ENCODE data around the gene ZNF626. TPM values are rescaled to one million over a fixed set of nuclear protein-coding genes. Genes with fewer than 3 reads are reported as not detected.
"Not testable (repeated sequence)": the region's sequence is repeated elsewhere in the genome, so short reads cannot be mapped to it uniquely, and the experiment has no call there.

Gene ZNF626
- total and polyA plus RNA-seq, 3 donors from 2014 or later = 4.5 to 19.7 (median 18.6) TPM

DNA sequence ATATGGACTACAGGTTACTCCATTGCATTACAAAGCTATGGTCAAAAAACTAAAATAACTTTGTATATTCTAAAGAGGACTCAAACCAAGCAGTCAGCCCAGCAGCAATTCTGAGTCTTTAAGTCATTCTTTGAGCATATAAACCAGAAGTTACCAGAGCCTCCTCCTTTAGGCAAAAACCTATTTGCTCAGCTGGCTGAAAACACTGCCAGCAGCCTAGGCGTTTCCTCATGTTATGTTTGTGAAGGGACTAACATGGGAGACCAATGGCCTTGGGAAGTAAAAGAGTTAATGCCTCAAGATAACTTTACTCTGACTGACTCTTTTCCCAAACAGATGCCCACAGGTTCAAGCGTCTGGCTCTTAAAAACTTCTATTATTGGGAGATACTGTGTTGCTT is 45.3 kb downstream of the ZNF626 start:
- Histone ChIP-seq H3K9me3 (no peaks in the 10 kb centered on the region), H3K4me3 (no peak overlapping the region), H3K27me3 (no peaks in the 10 kb centered on the region), H3K4me1 (peaks cover 5% of the 10 kb centered on the region), H3K36me3 (ENCODE audit: low read depth, missing control alignments) (no peaks in the 10 kb centered on the region), H3K27ac (no peak overlapping the region)
- 45 to 56% methylated on average over 2 of the region's 2 CpGs for WGBS, 2 donors
- DNase-seq = no peak
- intact Hi-C loops (cut with DNase I; ENCODE audit: low total_unique reads) = no loop called here
- TF ChIP-seq POLR2A (IDR thresholded peaks at IDR 0.05) = no peak
- TF ChIP-seq, protein P1, sequence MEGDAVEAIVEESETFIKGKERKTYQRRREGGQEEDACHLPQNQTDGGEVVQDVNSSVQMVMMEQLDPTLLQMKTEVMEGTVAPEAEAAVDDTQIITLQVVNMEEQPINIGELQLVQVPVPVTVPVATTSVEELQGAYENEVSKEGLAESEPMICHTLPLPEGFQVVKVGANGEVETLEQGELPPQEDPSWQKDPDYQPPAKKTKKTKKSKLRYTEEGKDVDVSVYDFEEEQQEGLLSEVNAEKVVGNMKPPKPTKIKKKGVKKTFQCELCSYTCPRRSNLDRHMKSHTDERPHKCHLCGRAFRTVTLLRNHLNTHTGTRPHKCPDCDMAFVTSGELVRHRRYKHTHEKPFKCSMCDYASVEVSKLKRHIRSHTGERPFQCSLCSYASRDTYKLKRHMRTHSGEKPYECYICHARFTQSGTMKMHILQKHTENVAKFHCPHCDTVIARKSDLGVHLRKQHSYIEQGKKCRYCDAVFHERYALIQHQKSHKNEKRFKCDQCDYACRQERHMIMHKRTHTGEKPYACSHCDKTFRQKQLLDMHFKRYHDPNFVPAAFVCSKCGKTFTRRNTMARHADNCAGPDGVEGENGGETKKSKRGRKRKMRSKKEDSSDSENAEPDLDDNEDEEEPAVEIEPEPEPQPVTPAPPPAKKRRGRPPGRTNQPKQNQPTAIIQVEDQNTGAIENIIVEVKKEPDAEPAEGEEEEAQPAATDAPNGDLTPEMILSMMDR (IDR thresholded peaks at IDR 0.05) = no peak

DNA sequence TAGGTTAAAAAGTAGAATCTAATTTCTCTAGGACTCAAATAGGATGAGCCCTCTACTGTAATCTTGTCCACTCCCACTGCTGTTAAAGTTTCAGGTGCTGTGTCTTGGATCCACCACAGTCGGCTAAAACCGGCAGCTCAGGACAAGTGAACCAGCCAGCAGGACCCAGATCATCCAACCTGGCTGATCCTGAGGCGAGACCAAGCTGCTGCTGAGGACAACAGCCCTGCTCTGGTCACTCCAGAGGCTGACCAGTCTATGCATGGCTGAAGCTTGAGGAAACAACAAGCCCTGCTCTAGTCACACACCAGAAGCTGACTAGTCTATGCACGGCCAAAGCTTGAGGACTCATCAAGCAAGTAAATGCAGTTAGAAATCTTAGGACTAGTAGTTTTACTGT is 46.4 kb downstream of the ZNF626 start:
- H3K27ac ChIP-seq; H3K9me3 ChIP-seq; H3K27me3 ChIP-seq; H3K36me3 ChIP-seq (ENCODE audit: low read depth, missing control alignments); intact Hi-C loops (cut with DNase I; ENCODE audit: low total_unique reads); DNase-seq; H3K4me3 ChIP-seq: not testable (repeated sequence)
- H3K4me1 ChIP-seq = peaks cover 12% of the 10 kb centered on the region
- WGBS, 2 donors = 76 to 86% methylated on average over 4 of the region's 4 CpGs

DNA sequence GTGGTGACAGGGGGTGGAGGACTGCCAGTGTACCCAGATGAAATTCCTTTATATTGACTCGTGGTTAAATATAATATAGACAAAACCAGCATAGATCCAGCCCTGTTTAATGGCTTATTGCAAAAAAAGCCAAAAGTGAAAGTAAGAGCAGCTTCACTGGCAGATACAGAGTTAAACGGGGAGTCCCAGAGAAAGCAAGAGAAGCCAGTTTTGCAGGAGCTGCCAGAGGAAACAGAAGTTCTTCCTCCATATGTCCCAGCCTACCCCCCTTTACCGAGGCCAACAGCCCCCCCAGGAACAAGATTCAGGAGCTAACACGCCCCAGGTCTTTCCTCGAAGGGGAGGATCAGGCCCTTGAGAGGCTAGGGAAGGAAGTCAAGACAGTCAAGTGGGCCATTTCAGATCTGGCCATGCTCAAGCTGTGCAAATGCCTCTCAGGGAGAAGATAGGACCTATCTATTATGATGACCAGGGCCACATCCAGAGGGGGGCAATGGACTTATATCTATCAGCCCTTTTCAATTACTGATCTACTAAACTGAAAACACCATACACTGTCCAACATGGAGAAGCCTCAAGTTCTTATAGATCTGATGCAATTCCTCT is 48.6 kb downstream of the ZNF626 start:
- WGBS, 2 donors = 34 to 55% methylated on average over 5 of the region's 5 CpGs
- no peaks in the 10 kb centered on the region for H3K27me3 ChIP-seq
- peak overlapping the region; percentile 78 to 81 for H3K27ac ChIP-seq
- H3K36me3 ChIP-seq (ENCODE audit: low read depth, missing control alignments) = no peaks in the 10 kb centered on the region
- intact Hi-C loops (cut with DNase I; ENCODE audit: low total_unique reads) = no loop called here
- DNase-seq = no peak
- no peaks in the 10 kb centered on the region for H3K9me3 ChIP-seq
- peak overlapping the region; percentile 44 to 50 for H3K4me3 ChIP-seq
- H3K4me1 ChIP-seq = peaks cover 12% of the 10 kb centered on the region
- TF ChIP-seq POLR2A (IDR thresholded peaks at IDR 0.05) = no peak
- TF ChIP-seq, protein P1 (IDR thresholded peaks at IDR 0.05) = no peak

DNA sequence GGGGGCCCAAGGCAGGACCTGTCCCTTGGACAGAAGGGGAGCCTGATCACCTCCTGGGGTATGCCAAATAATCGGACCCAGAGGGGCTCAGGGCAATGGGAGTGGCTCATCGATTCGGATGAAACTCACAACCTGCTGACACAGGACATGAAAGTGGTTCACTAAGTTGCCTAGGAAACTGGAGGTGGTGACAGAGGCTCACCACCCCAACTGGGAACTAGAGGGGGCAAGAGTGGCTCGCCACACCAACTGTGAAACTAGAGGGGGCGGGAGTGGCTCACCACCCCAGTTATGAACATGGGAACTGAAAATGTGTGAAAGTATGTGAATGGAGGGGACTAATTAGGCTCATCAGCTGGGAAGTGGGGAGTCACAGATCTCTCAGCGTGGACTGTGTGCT is 49.5 kb downstream of the ZNF626 start:
- Histone ChIP-seq H3K27me3 (no peaks in the 10 kb centered on the region), H3K4me1 (peaks cover 12% of the 10 kb centered on the region), H3K27ac (peak overlapping the region; percentile 78 to 81), H3K36me3 (ENCODE audit: low read depth, missing control alignments) (no peaks in the 10 kb centered on the region), H3K9me3 (no peaks in the 10 kb centered on the region), H3K4me3 (peak overlapping the region; percentile 44 to 50)
- WGBS, 2 donors = 51 to 57% methylated on average over 6 of the region's 6 CpGs
- peak; percentile 25 for DNase-seq
- TF ChIP-seq, protein P1 (IDR thresholded peaks at IDR 0.05) = no peak
- TF ChIP-seq POLR2A (IDR thresholded peaks at IDR 0.05) = no peak
- intact Hi-C loops (cut with DNase I; ENCODE audit: low total_unique reads) = no loop called here

DNA sequence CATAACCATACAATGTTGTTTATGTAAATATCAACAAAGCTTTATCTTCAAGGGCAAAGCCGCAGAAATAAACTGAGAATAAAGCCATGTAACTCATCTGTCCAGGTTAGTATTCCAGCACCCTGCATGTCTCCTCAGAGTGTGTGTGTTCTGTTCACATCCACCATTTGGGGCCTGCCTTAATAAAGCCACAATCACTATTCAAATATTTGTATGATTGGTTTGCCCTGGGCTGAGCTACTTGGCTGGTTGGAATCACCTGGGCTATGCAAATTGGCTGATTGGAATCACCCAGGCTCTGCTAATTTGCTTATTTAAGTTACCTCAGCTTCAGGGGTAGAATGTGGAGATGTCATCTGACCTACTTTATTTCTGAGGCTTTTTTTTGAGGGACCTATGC is 53.4 kb downstream of the ZNF626 start:
- intact Hi-C loops (cut with DNase I; ENCODE audit: low total_unique reads) = no loop called here
- Histone ChIP-seq H3K4me1 (peaks cover 7% of the 10 kb centered on the region), H3K27ac (no peak overlapping the region), H3K27me3 (no peaks in the 10 kb centered on the region), H3K9me3 (no peaks in the 10 kb centered on the region), H3K4me3 (no peak overlapping the region), H3K36me3 (ENCODE audit: low read depth, missing control alignments) (no peaks in the 10 kb centered on the region)
- 91 to 92% methylated on average over 1 of the region's 1 CpG for WGBS, 2 donors
- no peak for DNase-seq
- TF ChIP-seq, protein P1 (IDR thresholded peaks at IDR 0.05) = no peak
- TF ChIP-seq POLR2A (IDR thresholded peaks at IDR 0.05) = no peak

Other genes with a start within 250 kb of the ZNF626 start
- 10 to 100 TPM; 13.6 to 17.9 TPM for gene ZNF737, start 95.8 kb downstream of the ZNF626 start, total RNA-seq
- gene ZNF737, start 95.8 kb downstream of the ZNF626 start, polyA plus RNA-seq (ENCODE audit: insufficient read depth, low read depth, low replicate concordance) = 4.6 TPM
- gene ZNF66, start 114.7 kb upstream of the ZNF626 start, total RNA-seq = 10 to 100 TPM; 11.1 to 16.1 TPM
- gene ZNF66, start 114.7 kb upstream of the ZNF626 start, polyA plus RNA-seq (ENCODE audit: insufficient read depth, low read depth, low replicate concordance) = 0.70 TPM